ENCODE results near the gene SRRM4.

SRRM4 gene

GRCh38 chr12:119183942-119184695 lies 202.8 kb downstream of the SRRM4 start:
- no peak overlapping the region for H3K4me3 ChIP-seq (ENCODE audit: low read depth, low read length)
- no peak for TF ChIP-seq CTCF (IDR thresholded peaks at IDR 0.05; ENCODE audit: low read depth, low read length)

GRCh38 chr12:119195256-119195655 lies 213.9 kb downstream of the SRRM4 start:
- no peak for TF ChIP-seq CTCF (IDR thresholded peaks at IDR 0.05; ENCODE audit: low read depth, low read length)
- no peak overlapping the region for H3K4me3 ChIP-seq (ENCODE audit: low read depth, low read length)

GRCh38 chr12:119198440-119198839 lies 217.1 kb downstream of the SRRM4 start:
- H3K4me3 ChIP-seq (ENCODE audit: low read depth, low read length) = no peak overlapping the region
- TF ChIP-seq CTCF (IDR thresholded peaks at IDR 0.05; ENCODE audit: low read depth, low read length) = no peak

- no peak overlapping the region for H3K4me3 ChIP-seq (ENCODE audit: low read depth, low read length)
- TF ChIP-seq CTCF (IDR thresholded peaks at IDR 0.05; ENCODE audit: low read depth, low read length) = no peak
These were observed 219.3 kb downstream of the SRRM4 start for GRCh38 chr12:119200601-119201000.

- no peak overlapping the region for H3K4me3 ChIP-seq (ENCODE audit: low read depth, low read length)
- TF ChIP-seq CTCF (IDR thresholded peaks at IDR 0.05; ENCODE audit: low read depth, low read length) = no peak
These were observed 220.6 kb downstream of the SRRM4 start for GRCh38 chr12:119201789-119202543.

- no peak overlapping the region for H3K4me3 ChIP-seq (ENCODE audit: low read depth, low read length)
- TF ChIP-seq CTCF (IDR thresholded peaks at IDR 0.05; ENCODE audit: low read depth, low read length) = no peak
These were observed 221.2 kb downstream of the SRRM4 start for GRCh38 chr12:119202544-119202943.

- H3K4me3 ChIP-seq (ENCODE audit: low read depth, low read length) = no peak overlapping the region
- no peak for TF ChIP-seq CTCF (IDR thresholded peaks at IDR 0.05; ENCODE audit: low read depth, low read length)
These were observed 222.8 kb downstream of the SRRM4 start for GRCh38 chr12:119204131-119204530.

Data from WI38 (cell line).